ENCODE measurements around the gene EXO5. TPM values are rescaled to one million over a fixed set of nuclear protein-coding genes. Genes with fewer than 3 reads are reported as not detected.

Gene EXO5
- total RNA-seq, 1 experiment from 2014 or later = 13.4 TPM

DNA sequence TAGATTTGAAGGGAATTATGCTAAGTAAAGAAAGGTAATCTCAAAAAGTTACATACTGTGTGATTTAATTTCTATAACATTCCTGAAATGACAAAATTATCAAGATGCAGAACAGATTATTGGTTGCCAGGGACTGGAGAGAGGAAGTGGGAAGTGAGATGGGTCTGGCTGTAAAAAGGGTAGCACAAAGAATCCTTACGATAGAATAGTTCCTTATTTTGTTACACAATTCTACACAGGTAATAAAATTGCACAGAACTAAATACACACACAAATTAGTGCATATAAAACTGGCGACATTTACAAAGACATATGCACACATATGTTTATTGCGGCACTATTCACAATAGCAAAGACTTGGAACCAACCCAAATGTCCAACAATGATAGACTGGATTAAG lies 56.3 kb downstream of the EXO5 start:
- no CpG with 5 or more reads among the region's 3 CpGs for WGBS (ENCODE audit: extremely low coverage, insufficient read length, low lambda C conversion rate)
- no peak overlapping the region for H2AFZ ChIP-seq (ENCODE audit: low read length)
- peaks cover under 1% of the 10 kb centered on the region in 2 experiments; a peak in 2 of 5 replicates for H3K9me3 Mint-ChIP-seq

More for the DNA sequence above, 56.3 kb downstream of the EXO5 start:
- H4K91ac ChIP-seq (ENCODE audit: insufficient read length, low read depth, low read length) = no peak overlapping the region
- H2AK5ac ChIP-seq (ENCODE audit: insufficient read length, low read length) = no peak overlapping the region
- H4K5ac ChIP-seq (ENCODE audit: insufficient read length, low read depth, low read length) = no peak overlapping the region
- no peaks in the 10 kb centered on the region for H3K27me3 Mint-ChIP-seq (ENCODE audit: low read depth)
- H2BK12ac ChIP-seq (ENCODE audit: insufficient read length, low read depth, low read length) = no peak overlapping the region
- H2BK15ac ChIP-seq (ENCODE audit: low read depth, low read length) = no peak overlapping the region
- H3K9ac ChIP-seq (ENCODE audit: extremely low read depth, insufficient read length, low read length) = no peak overlapping the region
- no peak overlapping the region for H3K18ac ChIP-seq (ENCODE audit: insufficient read length, low read depth, low read length)
- H3K79me1 ChIP-seq (ENCODE audit: insufficient read depth, low read depth, low read length, poor library complexity, severe bottlenecking) = no peaks in the 10 kb centered on the region
- H2BK5ac ChIP-seq (ENCODE audit: insufficient read length, low read length) = no peak overlapping the region
- H3K27ac ChIP-seq (ENCODE audit: insufficient read length, low read depth, low read length) = no peak overlapping the region
- no peak overlapping the region for H3K23ac ChIP-seq (ENCODE audit: insufficient read length, low read depth, low read length)
- no peaks in the 10 kb centered on the region for H3K9me3 ChIP-seq (ENCODE audit: control insufficient read depth, low read depth, low read length)
- H3K79me2 ChIP-seq (ENCODE audit: insufficient read depth, low read length) = no peaks in the 10 kb centered on the region
- TF ChIP-seq, protein P1, sequence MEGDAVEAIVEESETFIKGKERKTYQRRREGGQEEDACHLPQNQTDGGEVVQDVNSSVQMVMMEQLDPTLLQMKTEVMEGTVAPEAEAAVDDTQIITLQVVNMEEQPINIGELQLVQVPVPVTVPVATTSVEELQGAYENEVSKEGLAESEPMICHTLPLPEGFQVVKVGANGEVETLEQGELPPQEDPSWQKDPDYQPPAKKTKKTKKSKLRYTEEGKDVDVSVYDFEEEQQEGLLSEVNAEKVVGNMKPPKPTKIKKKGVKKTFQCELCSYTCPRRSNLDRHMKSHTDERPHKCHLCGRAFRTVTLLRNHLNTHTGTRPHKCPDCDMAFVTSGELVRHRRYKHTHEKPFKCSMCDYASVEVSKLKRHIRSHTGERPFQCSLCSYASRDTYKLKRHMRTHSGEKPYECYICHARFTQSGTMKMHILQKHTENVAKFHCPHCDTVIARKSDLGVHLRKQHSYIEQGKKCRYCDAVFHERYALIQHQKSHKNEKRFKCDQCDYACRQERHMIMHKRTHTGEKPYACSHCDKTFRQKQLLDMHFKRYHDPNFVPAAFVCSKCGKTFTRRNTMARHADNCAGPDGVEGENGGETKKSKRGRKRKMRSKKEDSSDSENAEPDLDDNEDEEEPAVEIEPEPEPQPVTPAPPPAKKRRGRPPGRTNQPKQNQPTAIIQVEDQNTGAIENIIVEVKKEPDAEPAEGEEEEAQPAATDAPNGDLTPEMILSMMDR (conservative IDR thresholded peaks at IDR 0.05) = no peak
- no peaks in the 10 kb centered on the region; the same call in 1 of the 2 replicates for H3K27me3 ChIP-seq (ENCODE audit: insufficient read depth, low read length)
- H3T11ph ChIP-seq (ENCODE audit: low read length) = no peak overlapping the region
- no peak overlapping the region for H3K27ac Mint-ChIP-seq
- no peaks in the 10 kb centered on the region for H3K36me3 Mint-ChIP-seq (ENCODE audit: insufficient read depth in 1 of 3, low read depth in 3 of 3)
- no peak overlapping the region for H4K8ac ChIP-seq (replicated peaks; ENCODE audit: insufficient read length, low read depth, low read length)
- no peak for DNase-seq
- H2BK20ac ChIP-seq (ENCODE audit: low read depth, low read length, poor library complexity, severe bottlenecking) = no peak overlapping the region
- no peaks in the 10 kb centered on the region for H3K4me1 ChIP-seq (ENCODE audit: insufficient read depth, low read length)
- no peak overlapping the region for H3K4me3 Mint-ChIP-seq
- no peak overlapping the region for H3K4me2 ChIP-seq (ENCODE audit: insufficient read depth, insufficient read length, low read length)
- H3K23me2 ChIP-seq (ENCODE audit: insufficient read length, low read depth, low read length, poor library complexity, severe bottlenecking) = no peaks in the 10 kb centered on the region
- no peak overlapping the region for H3K56ac ChIP-seq (ENCODE audit: insufficient read length, low read depth, low read length)
- H2BK120ac ChIP-seq (ENCODE audit: low read depth, low read length, poor library complexity, severe bottlenecking) = no peak overlapping the region
- H4K20me1 ChIP-seq (ENCODE audit: control insufficient read depth, insufficient read depth, insufficient read length) = no peaks in the 10 kb centered on the region
- no peak overlapping the region for H3K4ac ChIP-seq (ENCODE audit: low read depth, low read length)
- H3K4me1 Mint-ChIP-seq = peaks cover 0 to 4% of the 10 kb centered on the region in 2 experiments; a peak in 2 of 4 replicates
- H3K14ac ChIP-seq (ENCODE audit: insufficient read depth, low read length) = no peak overlapping the region

Other genes starting within 250 kb of the EXO5 start
- 4.5 TPM in 2 replicates for gene COL9A2, start 191.5 kb upstream of the EXO5 start, total RNA-seq (2021)
- 8.2 and 8.7 TPM in 2 replicates for gene SMAP2, start 135.0 kb upstream of the EXO5 start, total RNA-seq (2021)
- 16.2 and 17.5 TPM in 2 replicates for gene ZFP69B, start 58.3 kb upstream of the EXO5 start, total RNA-seq (2021)
- 6.8 and 7.6 TPM in 2 replicates for gene ZFP69, start 31.5 kb upstream of the EXO5 start, total RNA-seq (2021)
- 5.7 and 6.5 TPM in 2 replicates for gene ZNF684, start 22.9 kb downstream of the EXO5 start, total RNA-seq (2021)
- 13.7 and 14.2 TPM in 2 replicates for gene RIMS3, start 156.9 kb downstream of the EXO5 start, total RNA-seq (2021)
- gene NFYC, start 182.9 kb downstream of the EXO5 start, total RNA-seq (2021) = 54.1 and 54.7 TPM in 2 replicates